ENCODE results near the gene BGN. TPM values are rescaled to one million over a fixed set of nuclear protein-coding genes. Genes with fewer than 3 reads are reported as not detected.

Gene BGN
- total RNA-seq, 2 donors from 2014 or later, result 141 to 206 TPM

DNA sequence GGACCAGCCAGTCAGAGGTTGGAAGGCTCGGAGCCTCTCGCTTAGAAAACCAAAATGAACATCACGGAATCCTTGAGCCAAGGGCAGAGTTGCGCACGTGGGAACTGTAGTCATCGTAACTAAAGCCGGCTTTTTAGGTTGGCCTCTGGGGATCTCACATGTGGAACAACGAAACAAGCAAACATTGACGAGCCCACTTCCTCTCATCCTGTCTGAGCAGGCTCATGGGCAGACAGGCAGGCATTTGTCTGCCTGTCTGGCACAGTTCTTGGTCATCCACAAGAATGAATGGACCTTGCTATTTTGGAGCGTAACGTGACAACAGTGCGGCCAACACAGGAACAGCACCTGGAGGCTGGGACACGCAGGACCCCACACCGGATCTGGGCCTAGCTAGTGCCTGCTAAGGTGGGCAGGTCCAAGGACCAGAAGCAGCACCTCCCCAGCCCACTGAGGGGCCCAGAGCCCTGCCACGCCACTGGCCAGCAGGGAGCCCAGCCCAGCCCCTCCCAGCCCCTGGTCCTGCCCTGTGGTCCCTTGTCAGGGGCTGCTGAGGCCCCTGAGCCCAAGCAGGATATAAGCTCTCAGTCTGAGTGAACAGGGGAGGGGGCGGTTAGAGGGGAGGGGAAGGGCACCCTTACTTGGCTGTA lies 39.8 kb upstream of the BGN start:
- Histone ChIP-seq H3K9me3 (no peaks in the 10 kb centered on the region), H3K4me3 (no peak overlapping the region), H3K36me3 (no peaks in the 10 kb centered on the region), H3K27ac (no peak overlapping the region), H3K27me3 (no peaks in the 10 kb centered on the region), H3K4me1 (peaks cover 0 to 7% of the 10 kb centered on the region in 2 donors)
- DNase-seq (ENCODE audit: low spot score), result no peak
- TF ChIP-seq, protein P1, sequence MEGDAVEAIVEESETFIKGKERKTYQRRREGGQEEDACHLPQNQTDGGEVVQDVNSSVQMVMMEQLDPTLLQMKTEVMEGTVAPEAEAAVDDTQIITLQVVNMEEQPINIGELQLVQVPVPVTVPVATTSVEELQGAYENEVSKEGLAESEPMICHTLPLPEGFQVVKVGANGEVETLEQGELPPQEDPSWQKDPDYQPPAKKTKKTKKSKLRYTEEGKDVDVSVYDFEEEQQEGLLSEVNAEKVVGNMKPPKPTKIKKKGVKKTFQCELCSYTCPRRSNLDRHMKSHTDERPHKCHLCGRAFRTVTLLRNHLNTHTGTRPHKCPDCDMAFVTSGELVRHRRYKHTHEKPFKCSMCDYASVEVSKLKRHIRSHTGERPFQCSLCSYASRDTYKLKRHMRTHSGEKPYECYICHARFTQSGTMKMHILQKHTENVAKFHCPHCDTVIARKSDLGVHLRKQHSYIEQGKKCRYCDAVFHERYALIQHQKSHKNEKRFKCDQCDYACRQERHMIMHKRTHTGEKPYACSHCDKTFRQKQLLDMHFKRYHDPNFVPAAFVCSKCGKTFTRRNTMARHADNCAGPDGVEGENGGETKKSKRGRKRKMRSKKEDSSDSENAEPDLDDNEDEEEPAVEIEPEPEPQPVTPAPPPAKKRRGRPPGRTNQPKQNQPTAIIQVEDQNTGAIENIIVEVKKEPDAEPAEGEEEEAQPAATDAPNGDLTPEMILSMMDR (IDR thresholded peaks at IDR 0.05), result no peak

DNA sequence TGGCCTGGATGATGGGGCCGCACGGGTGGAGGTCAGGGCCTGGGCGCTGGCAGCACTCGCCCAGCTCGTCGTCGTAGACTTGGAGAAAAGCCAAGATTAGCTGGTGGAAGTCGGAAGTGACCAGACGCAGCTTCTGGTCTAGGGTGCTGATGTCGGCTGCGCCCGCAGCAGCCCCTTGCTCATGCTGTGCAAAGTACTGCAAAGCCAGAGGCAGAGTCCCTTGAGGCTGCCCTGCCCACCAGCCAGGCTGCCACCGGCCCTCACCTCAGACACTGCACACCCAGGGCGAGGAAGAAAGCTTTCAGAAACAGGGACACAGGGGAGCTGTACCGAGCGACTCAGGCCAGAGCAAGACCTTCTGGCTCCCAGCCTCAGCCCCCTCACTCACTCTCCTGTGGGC lies 39.2 kb upstream of the BGN start:
- no peaks in the 10 kb centered on the region for H3K27me3 ChIP-seq
- no peak for DNase-seq (ENCODE audit: low spot score)
- H3K4me3 ChIP-seq, result no peak overlapping the region
- H3K36me3 ChIP-seq, result no peaks in the 10 kb centered on the region
- TF ChIP-seq, protein P1 (IDR thresholded peaks at IDR 0.05), result no peak
- peaks cover 0 to 7% of the 10 kb centered on the region in 2 donors for H3K4me1 ChIP-seq
- no peak overlapping the region for H3K27ac ChIP-seq
- H3K9me3 ChIP-seq, result no peaks in the 10 kb centered on the region

DNA sequence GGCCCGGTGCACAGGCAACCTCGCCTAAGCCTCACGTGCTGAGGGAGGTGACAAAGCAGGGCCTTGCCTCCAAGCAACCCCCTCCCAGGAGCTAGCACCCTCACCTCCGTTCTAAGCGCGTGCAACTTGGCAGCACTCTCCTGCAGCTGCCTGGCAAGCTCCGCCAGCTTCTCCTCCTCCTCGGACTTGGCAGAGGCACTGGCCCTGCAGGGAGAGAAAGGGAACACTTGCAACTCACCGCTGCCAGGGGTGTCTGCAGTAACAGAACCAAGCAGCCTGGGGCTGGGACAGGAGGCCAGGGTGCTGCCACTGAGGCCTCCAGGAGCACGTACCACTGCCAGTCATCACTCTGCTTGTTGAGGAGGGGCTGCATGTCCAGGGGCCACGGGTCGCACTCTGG lies 38.6 kb upstream of the BGN start:
- no peak for DNase-seq (ENCODE audit: low spot score)
- Histone ChIP-seq H3K4me3 (no peak overlapping the region), H3K9me3 (no peaks in the 10 kb centered on the region), H3K27ac (no peak overlapping the region), H3K27me3 (no peaks in the 10 kb centered on the region), H3K4me1 (peaks cover 0 to 7% of the 10 kb centered on the region in 2 donors), H3K36me3 (no peaks in the 10 kb centered on the region)
- TF ChIP-seq, protein P1 (IDR thresholded peaks at IDR 0.05), result no peak

DNA sequence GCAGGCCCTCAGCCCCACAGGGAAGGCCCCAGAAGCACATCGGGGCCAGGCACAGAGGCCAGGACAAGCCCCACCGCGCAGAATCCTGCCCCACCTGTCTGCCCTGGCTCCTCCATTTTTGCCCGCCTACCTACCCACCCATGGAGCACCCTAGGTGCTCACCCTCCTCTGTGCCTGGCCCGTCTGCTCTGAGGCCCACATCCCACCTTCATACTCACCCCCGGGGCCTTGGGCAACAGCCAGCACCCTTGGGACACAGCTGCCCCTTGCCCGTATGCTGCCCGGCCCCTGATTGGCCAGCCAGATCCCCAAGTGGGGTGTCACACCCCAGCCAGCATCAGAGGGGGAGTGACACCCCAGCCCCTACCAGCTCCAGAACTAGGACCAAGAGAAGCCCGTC lies 38.1 kb upstream of the BGN start:
- Histone ChIP-seq H3K4me1 (peaks cover 0 to 7% of the 10 kb centered on the region in 2 donors), H3K36me3 (peaks cover 3% of the 10 kb centered on the region), H3K9me3 (no peaks in the 10 kb centered on the region), H3K27me3 (no peaks in the 10 kb centered on the region), H3K4me3 (no peak overlapping the region), H3K27ac (no peak overlapping the region)
- TF ChIP-seq, protein P1 (IDR thresholded peaks at IDR 0.05), result no peak
- no peak for DNase-seq (ENCODE audit: low spot score)

DNA sequence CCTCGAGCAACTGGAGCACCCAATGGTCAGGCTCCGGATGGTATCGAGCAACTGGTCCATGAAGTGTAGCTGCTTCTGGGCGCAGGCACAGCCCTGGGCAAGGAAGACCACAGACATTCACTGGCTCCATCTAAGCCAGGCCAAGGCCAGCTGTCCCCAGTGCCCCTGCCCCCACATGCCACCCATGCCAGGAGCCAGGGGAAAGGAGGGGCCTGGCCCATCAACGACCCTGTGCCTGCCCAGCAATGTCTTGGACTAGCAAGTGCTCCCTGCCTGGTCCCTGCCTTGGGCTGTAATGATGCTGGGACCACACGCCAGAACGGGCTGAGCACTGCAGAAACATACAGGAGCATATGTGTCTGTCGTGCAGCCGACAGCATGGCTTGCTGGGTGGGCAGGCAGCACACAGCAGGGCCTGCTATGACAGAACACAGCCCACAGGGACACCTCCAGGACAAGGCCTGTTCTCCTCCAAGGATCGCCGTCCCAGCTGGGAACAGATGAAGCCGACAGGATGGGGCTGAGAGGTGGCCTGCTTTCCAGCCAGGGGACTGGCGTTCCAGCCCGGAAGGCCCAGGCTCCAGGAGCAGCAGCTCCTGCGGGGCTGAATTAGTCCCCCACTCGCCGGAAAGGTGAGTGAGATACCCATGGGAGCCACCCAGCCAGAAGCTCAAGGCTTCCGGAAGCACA lies 37.5 kb upstream of the BGN start:
- Histone ChIP-seq H3K9me3 (no peaks in the 10 kb centered on the region), H3K36me3 (peaks cover 4% of the 10 kb centered on the region), H3K4me3 (no peak overlapping the region), H3K27me3 (no peaks in the 10 kb centered on the region), H3K27ac (no peak overlapping the region), H3K4me1 (peaks cover 0 to 7% of the 10 kb centered on the region in 2 donors)
- TF ChIP-seq, protein P1 (IDR thresholded peaks at IDR 0.05), result no peak
- DNase-seq (ENCODE audit: low spot score), result no peak
